Activated T-cell treated with anti-CD3 and anti-CD28 coated beads for 24 hours (primary cell): ENCODE data around the gene CDH2.

Source experiments
- DNase-seq: peaks from one replicate; pipeline ENCODE4 v3.0.0-alpha.2; 2020; ENCODE audit warnings: low read depth

The CDH2 gene

GRCh38 chr18:27995770-27996502 lies 181.0 kb downstream of the CDH2 start:
- DNase-seq = no peak

- no peak for DNase-seq
Observed at GRCh38 chr18:27994571-27994970, 182.4 kb downstream of the CDH2 start.

- DNase-seq = no peak
Observed at GRCh38 chr18:27991391-27991790, 185.5 kb downstream of the CDH2 start.

- no peak for DNase-seq
Observed at GRCh38 chr18:27985832-27986231, 191.1 kb downstream of the CDH2 start.

DNA sequence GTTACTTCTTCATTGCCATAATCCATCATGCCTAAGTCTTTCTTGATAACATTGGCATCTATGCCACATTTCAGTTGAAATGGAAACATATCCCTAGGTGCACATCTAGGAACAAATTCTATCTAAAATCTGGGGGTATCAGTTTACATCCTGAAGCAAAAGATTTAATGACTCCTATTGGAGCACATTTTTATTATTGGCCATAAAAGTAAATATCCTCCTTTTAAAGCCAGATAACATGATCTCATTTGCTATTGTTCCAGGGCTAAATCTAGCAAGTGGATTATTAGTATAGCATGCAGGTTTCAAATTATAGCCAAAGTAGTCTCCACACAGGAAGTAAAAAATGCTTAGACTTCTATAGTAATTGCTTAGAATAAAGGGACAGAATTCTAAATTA lies 193.2 kb downstream of the CDH2 start:
- no peak for DNase-seq

DNA sequence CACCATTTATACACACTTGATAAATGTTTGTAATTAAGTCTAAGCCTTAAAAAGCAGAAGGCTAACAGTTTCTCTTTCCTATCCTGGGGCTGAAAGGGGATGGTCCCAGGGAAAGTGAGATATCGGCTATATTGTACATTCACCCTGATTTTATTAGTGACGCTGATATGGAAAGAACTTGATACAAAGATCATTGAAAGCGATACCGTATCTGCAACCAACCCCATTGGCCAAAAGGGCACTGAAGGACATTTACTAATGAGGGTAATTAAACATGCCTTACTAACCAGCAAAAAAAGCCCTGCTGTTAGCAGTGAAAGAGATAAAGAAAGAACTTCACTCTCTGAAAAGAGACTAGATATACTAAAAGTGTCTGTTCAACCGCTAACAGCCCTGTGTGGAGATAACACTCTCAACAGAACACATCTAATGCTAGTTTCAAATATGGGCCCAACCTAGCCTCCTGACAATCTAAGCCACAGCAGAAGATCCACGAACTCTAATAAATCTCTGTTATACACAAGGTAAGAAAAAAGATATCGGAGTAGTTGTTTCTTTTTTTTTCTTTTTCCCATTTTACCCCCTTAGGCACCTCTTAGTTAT lies 200.0 kb downstream of the CDH2 start:
- no peak for DNase-seq

DNA sequence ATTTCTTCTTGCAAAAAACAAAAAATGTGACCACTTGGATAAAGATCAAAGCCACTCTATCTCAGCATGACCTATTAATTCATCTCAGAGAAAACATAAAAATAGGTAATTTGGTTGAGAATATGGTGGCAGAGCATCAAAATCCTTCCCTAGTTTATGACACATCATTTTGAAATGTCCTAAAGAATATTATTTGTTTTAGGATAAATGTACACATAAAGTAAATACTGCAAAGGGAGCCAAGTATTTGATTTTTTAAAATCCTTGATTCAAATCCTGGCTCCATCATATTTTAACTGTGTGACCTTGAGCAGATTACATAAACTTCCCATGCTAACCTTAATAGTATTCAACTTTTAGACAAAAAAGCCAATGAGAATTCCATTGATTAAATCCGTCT lies 206.6 kb downstream of the CDH2 start:
- no peak for DNase-seq

- no peak for DNase-seq
Observed at GRCh38 chr18:27969206-27969605, 207.7 kb downstream of the CDH2 start.

- DNase-seq = no peak
Observed at GRCh38 chr18:27967913-27968824, 208.8 kb downstream of the CDH2 start.

GRCh38 chr18:27966881-27967280 lies 210.0 kb downstream of the CDH2 start:
- no peak for DNase-seq

DNA sequence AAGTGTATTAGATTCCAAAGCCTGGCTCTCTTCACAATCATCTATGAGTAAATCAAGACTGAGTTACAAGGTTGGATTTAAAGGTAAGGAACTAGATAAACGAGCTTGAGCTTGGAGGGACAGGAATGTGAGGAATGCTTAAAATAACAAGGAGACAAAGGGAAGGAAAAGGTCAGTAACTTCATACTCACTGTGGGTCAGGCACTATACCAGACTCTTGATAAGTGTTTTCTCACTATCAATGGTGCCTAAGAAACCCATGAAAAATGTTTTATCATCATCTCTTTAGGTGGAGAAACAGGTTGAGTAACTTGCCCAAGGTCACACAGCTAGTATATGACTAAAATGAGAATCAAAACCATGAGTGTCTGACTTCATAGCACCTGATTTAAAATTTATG lies 212.1 kb downstream of the CDH2 start:
- no peak for DNase-seq

DNA sequence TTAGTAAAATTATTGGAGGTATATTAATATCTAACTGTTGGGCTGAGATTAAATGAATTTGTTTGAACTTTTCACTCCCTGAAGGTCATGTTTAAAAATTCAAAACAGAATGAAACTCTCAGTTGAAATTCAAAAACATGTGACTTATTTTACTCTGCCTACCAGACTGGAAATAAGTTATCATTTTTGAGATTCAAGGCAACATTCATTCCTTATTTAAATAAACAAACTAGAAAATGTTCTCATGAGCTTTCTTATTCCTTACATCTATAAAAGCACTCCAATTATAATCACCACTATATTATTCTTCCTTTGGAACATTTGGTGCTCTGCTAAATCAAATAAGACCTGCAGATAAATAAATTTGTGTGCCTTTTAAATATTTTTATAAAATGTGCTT lies 217.8 kb downstream of the CDH2 start:
- no peak for DNase-seq

GRCh38 chr18:27956001-27956640 lies 220.8 kb downstream of the CDH2 start:
- no peak for DNase-seq

GRCh38 chr18:27954226-27954625 lies 222.7 kb downstream of the CDH2 start:
- no peak for DNase-seq

- no peak for DNase-seq
Observed at GRCh38 chr18:27952741-27953140, 224.2 kb downstream of the CDH2 start.

DNA sequence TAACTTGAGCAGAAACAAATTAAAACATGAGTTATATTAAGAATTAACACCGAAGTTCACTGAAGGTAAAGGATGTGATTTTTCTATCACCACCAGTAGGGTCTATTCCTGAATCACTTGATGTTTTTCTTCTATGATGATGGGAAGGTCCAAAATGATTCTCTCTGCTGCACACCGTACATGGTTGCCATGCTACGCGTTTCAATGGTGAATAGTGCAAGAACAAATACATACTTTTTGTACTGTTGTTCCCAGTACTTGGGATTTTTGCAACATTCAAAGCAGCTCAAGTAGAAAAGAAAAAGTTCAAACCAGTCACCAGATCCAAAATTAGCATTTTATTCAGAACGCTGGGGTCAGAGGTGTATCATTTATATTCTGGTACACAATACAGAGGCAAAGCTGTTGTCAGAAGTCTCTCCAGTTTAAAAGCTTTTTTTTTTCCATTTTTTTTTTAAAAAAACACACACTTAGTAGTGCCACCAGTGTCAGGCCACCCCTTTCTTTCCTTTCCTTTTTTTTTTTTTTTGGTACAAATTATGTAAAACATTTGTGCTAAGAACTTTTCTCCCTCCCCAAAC lies 226.2 kb downstream of the CDH2 start:
- no peak for DNase-seq

GRCh38 chr18:27948986-27949385 lies 227.9 kb downstream of the CDH2 start:
- DNase-seq = no peak

- no peak for DNase-seq
Observed at GRCh38 chr18:27942706-27943105, 234.2 kb downstream of the CDH2 start.

- DNase-seq = no peak
Observed at GRCh38 chr18:27931535-27931934, 245.4 kb downstream of the CDH2 start.

GRCh38 chr18:27922780-27923179 lies 254.2 kb downstream of the CDH2 start:
- DNase-seq = no peak

DNA sequence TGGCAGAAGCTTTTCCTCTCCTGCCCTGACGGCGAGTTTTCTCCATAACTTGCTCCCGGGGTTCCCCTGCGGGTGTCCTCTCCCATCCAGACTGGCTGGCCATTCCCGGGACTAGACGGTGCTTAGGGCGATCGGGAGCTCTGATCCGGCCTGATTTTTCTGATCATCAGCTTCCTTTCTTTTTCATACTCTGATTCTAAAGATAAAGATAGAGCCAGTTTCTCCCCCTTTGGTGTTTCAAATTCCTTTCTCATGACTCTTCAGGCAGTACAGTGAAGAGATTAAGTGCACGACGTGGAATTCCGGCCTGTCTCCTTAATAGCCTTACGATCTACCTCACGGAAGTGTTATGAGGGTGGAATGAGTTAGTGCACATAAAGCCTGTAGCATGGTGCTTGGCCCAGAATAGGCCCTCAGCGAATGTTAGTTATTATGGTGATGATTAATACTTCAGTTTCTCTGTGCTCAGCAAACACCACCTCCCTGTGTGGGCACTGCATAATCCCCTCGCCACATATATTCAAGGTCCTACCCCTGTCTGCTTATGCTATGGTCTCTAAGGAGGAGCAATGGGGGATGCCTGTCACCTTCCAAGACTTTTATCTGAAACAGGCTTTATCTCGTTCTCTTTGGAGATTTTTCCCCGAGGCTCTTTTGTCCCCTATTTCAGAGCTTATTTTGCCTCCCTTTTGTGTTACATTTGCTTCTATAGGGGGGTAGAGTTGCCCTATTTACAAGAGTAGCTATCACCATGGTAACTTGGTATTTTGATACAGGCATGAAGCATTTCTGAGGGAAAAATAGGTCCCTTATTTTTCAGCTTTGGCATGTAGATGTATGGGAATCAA lies 254.8 kb downstream of the CDH2 start:
- DNase-seq = no peak
